CD4-positive, alpha-beta T cell treated with Interleukin-17A for 4 hours (primary cell): ENCODE results near the gene TRIM2.
A peak's percentile ranks its signal among the peaks of the same experiment; 100 is the strongest.
"Not testable (repeated sequence)": the region's sequence is repeated elsewhere in the genome, so short reads cannot be mapped to it uniquely, and the experiment has no call there.

Experiments
- DNase-seq: peaks from one replicate; pipeline ENCODE4 v3.0.0-alpha.2; 2020; ENCODE audit warnings: mixed read lengths

TRIM2 gene

GRCh38 chr4:153204247-153204671, at the start of gene TRIM2:
TSS of gene TRIM2 (plus strand) at chr4:153204443. CDS start at chr4:153204531, 88 bp downstream.
- no peak for DNase-seq

- DNase-seq = no peak
These were observed 48.6 kb upstream of the TRIM2 start for GRCh38 chr4:153155686-153156085.

- DNase-seq = peak; percentile 61
These were observed 48.0 kb upstream of the TRIM2 start for GRCh38 chr4:153156263-153156662.

GRCh38 chr4:153156721-153157120, 47.5 kb upstream of the TRIM2 start:
- no peak for DNase-seq

GRCh38 chr4:153159016-153159415, 45.2 kb upstream of the TRIM2 start:
- DNase-seq = no peak

GRCh38 chr4:153159728-153160221, 44.5 kb upstream of the TRIM2 start:
- no peak for DNase-seq

- no peak for DNase-seq
These were observed 43.4 kb upstream of the TRIM2 start for GRCh38 chr4:153160821-153161220.

- DNase-seq = no peak
These were observed 42.8 kb upstream of the TRIM2 start for GRCh38 chr4:153161226-153161963.

- not testable (repeated sequence) for DNase-seq
These were observed 39.0 kb upstream of the TRIM2 start for GRCh38 chr4:153165236-153165635.

- DNase-seq = no peak
These were observed 37.3 kb upstream of the TRIM2 start for GRCh38 chr4:153166716-153167501.

GRCh38 chr4:153169776-153170175, 34.5 kb upstream of the TRIM2 start:
- DNase-seq = no peak

GRCh38 chr4:153170407-153170806, 33.8 kb upstream of the TRIM2 start:
- DNase-seq = no peak

GRCh38 chr4:153174821-153175567, 29.2 kb upstream of the TRIM2 start:
- no peak for DNase-seq

- no peak for DNase-seq
These were observed 27.3 kb upstream of the TRIM2 start for GRCh38 chr4:153176938-153177337.

GRCh38 chr4:153177841-153178240, 26.4 kb upstream of the TRIM2 start:
- no peak for DNase-seq

- no peak for DNase-seq
These were observed 25.1 kb upstream of the TRIM2 start for GRCh38 chr4:153179100-153179499.

- no peak for DNase-seq
These were observed 22.9 kb upstream of the TRIM2 start for GRCh38 chr4:153181293-153181692.

GRCh38 chr4:153181700-153182099, 22.5 kb upstream of the TRIM2 start:
- no peak for DNase-seq

- no peak for DNase-seq
These were observed 21.1 kb upstream of the TRIM2 start for GRCh38 chr4:153183146-153183545.

- no peak for DNase-seq
These were observed 18.9 kb upstream of the TRIM2 start for GRCh38 chr4:153185331-153185852.

GRCh38 chr4:153186046-153186728, 18.1 kb upstream of the TRIM2 start:
- DNase-seq = no peak
